Breast epithelium (tissue), 4 donors: ENCODE data around the gene ZNF385A. TPM values are rescaled to one million over a fixed set of nuclear protein-coding genes. Genes with fewer than 3 reads are reported as not detected.

Experiments
- DNase-seq, 2 donors: peaks; one replicate each; pipeline ENCODE4 v3.0.0-alpha.2; 2019; ENCODE audit warnings: low spot score in 2 of 2
- H3K27ac ChIP-seq, 2 donors: fragments of 200-600 bp; sonication (generic) in 1 of 2; one replicate each; pipeline ENCODE4 v1.5.1; 2016 to 2019; ENCODE audit warnings: mild to moderate bottlenecking in 1 of 2
- H3K27me3 ChIP-seq, 2 donors: fragments of 200-600 bp; sonication (generic) in 1 of 2; one replicate each; pipeline versions ENCODE4 v1.5.1 to v1.6.0; 2017 to 2019; ENCODE audit warnings: control low read depth in 1 of 2, mild to moderate bottlenecking in 1 of 2
- H3K36me3 ChIP-seq: fragments of 200-600 bp; one replicate; pipeline ENCODE4 v1.5.1; 2019
- H3K4me1 ChIP-seq, 2 donors: fragments of 200-600 bp; sonication (generic); one replicate each; pipeline ENCODE4 v1.5.1; 2016 to 2019; ENCODE audit warnings: control low read depth in 1 of 2
- H3K4me3 ChIP-seq, 3 donors: fragments of 200-600 bp; sonication (generic); 1 replicate in 2 of 3; 2 replicates in 1 of 3; pipeline ENCODE4 v1.5.1; 2016 to 2019; ENCODE audit warnings: mild to moderate bottlenecking in 3 of 3, moderate library complexity in 2 of 3
- H3K9me3 ChIP-seq, 2 donors: fragments of 200-600 bp; sonication (generic) in 1 of 2; one replicate each; pipeline ENCODE4 v1.5.1; 2016 to 2019; ENCODE audit warnings: control low read depth in 1 of 2
- CTCF ChIP-seq, 3 donors: fragments of 450-650 bp; IDR thresholded peaks; one replicate each; pipeline ENCODE4 v1.5.1; 2016 to 2017; ENCODE audit warnings: antibody characterized with exemption in 3 of 3, mild to moderate bottlenecking in 3 of 3, moderate library complexity in 3 of 3
- POLR2A ChIP-seq: fragments of 450-650 bp; IDR thresholded peaks from one replicate; pipeline ENCODE4 v1.6.1; 2016; ENCODE audit warnings: antibody characterized with exemption, mild to moderate bottlenecking, moderate library complexity
- POLR2AphosphoS5 ChIP-seq, 3 donors: sonication (generic); formaldehyde crosslinking; IDR thresholded peaks; one replicate each; pipeline ENCODE4 v1.6.1; 2017; ENCODE audit warnings: antibody characterized with exemption in 3 of 3
- intact Hi-C: fragments of 100-400 bp; cut with DNase I; formaldehyde crosslinking; loops from one replicate; pipeline ENCODE4 v1.15.1; 2023; ENCODE audit warnings: low total_unique reads
- total RNA-seq, 3 donors: library from RNA; depleted of rRNA; stranded (reverse); fragments of >200 nt; gene quantifications; one replicate each; pipeline ENCODE4 v1.1.0, GENCODE V29; 2016

Gene ZNF385A
- total RNA-seq, 3 donors from 2014 or later, result 8.9 to 18.4 (median 10.5) TPM

DNA sequence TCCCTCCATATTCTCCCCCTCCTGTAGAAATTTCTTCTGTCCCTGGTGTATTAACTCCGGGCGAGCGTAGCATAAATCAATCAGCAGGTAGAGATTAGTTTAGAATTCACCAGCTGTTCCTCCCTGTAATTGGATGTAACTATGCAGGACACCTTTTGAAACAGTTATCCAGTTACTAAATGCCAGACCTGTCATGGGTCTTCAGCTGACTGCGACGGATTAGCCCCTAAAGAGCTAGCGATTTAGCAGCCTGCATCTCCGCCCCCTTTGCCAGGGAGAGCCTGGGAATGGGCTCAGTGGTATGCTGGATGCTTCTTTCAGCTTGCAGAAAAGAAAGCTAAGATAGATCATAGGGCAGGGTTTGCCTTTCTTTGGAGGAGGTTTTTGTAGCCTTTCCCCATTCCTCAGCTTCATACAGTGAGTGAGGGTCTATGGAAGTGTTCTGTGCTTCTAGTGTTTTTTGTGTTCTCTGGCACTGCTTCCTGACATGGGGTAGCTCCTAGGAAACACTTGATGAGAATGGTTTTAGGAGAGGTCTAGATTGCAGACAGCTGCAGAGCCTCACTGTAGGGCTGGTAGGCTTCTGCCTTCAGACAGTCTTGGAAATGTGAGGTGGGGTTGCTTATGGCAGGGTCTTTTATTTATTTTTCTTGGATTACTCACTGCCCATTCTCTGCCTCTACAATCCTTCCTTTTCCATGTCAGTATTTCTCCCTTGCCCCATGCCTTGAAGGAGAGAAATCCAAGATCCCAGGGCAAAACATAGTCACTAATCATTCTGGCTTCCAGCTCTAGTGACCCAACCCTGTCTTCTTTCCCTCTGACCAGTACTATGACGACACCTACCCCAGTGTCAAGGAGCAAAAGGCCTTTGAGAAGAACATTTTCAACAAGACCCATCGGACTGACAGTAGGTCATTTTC, 42.9 kb downstream of the ZNF385A start:
- no peaks in the 10 kb centered on the region for H3K27me3 ChIP-seq
- intact Hi-C loops, result no loop called here
- no peak overlapping the region for H3K4me3 ChIP-seq
- H3K27ac ChIP-seq, result no peak overlapping the region
- no peak for DNase-seq
- peaks cover 9% of the 10 kb centered on the region for H3K36me3 ChIP-seq
- TF ChIP-seq CTCF (IDR thresholded peaks at IDR 0.05) (no peak), POLR2AphosphoS5 (IDR thresholded peaks at IDR 0.05) (no peak)
- H3K4me1 ChIP-seq, result no peaks in the 10 kb centered on the region
- H3K9me3 ChIP-seq, result no peaks in the 10 kb centered on the region

DNA sequence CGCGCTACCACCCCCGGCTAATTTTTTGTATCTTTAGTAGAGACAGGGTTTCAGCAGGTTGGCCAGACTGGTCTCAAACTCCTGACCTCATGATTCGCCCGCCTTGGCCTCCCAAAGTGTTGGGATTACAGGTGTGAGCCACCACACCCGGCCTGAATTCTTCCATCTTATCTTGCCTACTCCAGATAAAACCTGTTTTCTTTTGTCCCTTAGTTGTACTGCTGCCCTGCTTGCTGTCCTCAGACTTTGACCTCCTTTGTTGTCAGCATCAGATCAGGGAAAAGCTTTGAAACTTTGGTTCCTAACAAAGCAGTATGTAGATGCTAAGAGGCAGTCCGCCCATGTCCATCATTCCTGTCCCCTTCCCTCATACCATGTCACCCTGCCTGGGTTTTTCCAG, 43.7 kb downstream of the ZNF385A start:
- Histone ChIP-seq H3K9me3 (no peaks in the 10 kb centered on the region), H3K4me1 (no peaks in the 10 kb centered on the region), H3K27me3 (no peaks in the 10 kb centered on the region), H3K4me3 (no peak overlapping the region), H3K36me3 (peaks cover 9% of the 10 kb centered on the region), H3K27ac (no peak overlapping the region)
- TF ChIP-seq CTCF (IDR thresholded peaks at IDR 0.05) (no peak), POLR2AphosphoS5 (IDR thresholded peaks at IDR 0.05) (no peak), POLR2A (no peak)
- intact Hi-C loops, result no loop called here
- DNase-seq, result no peak

- Histone ChIP-seq H3K4me1 (no peaks in the 10 kb centered on the region), H3K36me3 (peaks cover 3% of the 10 kb centered on the region), H3K27me3 (no peaks in the 10 kb centered on the region), H3K9me3 (no peaks in the 10 kb centered on the region), H3K4me3 (no peak overlapping the region), H3K27ac (no peak overlapping the region)
- DNase-seq, result no peak
- intact Hi-C loops, result no loop called here
- no peak for TF ChIP-seq POLR2A
- TF ChIP-seq POLR2AphosphoS5 (IDR thresholded peaks at IDR 0.05), result no peak
- TF ChIP-seq CTCF (IDR thresholded peaks at IDR 0.05), result no peak
Measured at GRCh38 chr12:54338698-54339296, 45.7 kb downstream of the ZNF385A start.

GRCh38 chr12:54337854-54338650, 46.5 kb downstream of the ZNF385A start:
- no peak for DNase-seq
- intact Hi-C loops, result no loop called here
- Histone ChIP-seq H3K27me3 (no peaks in the 10 kb centered on the region), H3K4me1 (no peaks in the 10 kb centered on the region), H3K9me3 (no peaks in the 10 kb centered on the region), H3K27ac (peak overlapping the region; percentile 9 to 22), H3K36me3 (peaks cover 3% of the 10 kb centered on the region), H3K4me3 (no peak overlapping the region)
- TF ChIP-seq POLR2AphosphoS5 (IDR thresholded peaks at IDR 0.05) (no peak), POLR2A (no peak), CTCF (IDR thresholded peaks at IDR 0.05) (no peak)
